ENCODE data around the gene FGF4. TPM values are rescaled to one million over a fixed set of nuclear protein-coding genes. Genes with fewer than 3 reads are reported as not detected.

Gene FGF4
- total RNA-seq, 1 experiment from 2014 or later = not detected

- H3K36me3 Mint-ChIP-seq (ENCODE audit: insufficient read depth, unreplicated experiment) = no peaks in the 10 kb centered on the region
- CTCF ChIA-PET = no interaction called here
- BruUV-seq (replicated peaks) = no TSS peak
- TF ChIP-seq, protein P1, sequence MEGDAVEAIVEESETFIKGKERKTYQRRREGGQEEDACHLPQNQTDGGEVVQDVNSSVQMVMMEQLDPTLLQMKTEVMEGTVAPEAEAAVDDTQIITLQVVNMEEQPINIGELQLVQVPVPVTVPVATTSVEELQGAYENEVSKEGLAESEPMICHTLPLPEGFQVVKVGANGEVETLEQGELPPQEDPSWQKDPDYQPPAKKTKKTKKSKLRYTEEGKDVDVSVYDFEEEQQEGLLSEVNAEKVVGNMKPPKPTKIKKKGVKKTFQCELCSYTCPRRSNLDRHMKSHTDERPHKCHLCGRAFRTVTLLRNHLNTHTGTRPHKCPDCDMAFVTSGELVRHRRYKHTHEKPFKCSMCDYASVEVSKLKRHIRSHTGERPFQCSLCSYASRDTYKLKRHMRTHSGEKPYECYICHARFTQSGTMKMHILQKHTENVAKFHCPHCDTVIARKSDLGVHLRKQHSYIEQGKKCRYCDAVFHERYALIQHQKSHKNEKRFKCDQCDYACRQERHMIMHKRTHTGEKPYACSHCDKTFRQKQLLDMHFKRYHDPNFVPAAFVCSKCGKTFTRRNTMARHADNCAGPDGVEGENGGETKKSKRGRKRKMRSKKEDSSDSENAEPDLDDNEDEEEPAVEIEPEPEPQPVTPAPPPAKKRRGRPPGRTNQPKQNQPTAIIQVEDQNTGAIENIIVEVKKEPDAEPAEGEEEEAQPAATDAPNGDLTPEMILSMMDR (IDR thresholded peaks at IDR 0.05; ENCODE audit: unreplicated experiment) = no peak
- H3K4me3 Mint-ChIP-seq (ENCODE audit: low read depth, unreplicated experiment) = no peak overlapping the region
- no peaks in the 10 kb centered on the region for H3K4me1 Mint-ChIP-seq (ENCODE audit: low read depth, unreplicated experiment)
- DNase-seq = no peak
- peaks cover 63% of the 10 kb centered on the region for H3K27me3 Mint-ChIP-seq (ENCODE audit: unreplicated experiment)
- no peak overlapping the region for H3K27ac Mint-ChIP-seq (ENCODE audit: unreplicated experiment)
- intact Hi-C loops (cut with micrococcal nuclease; ENCODE audit: unreplicated experiment) = no loop called here
- peaks cover 5% of the 10 kb centered on the region for H3K9me3 Mint-ChIP-seq (ENCODE audit: low read depth, unreplicated experiment)
Measured at GRCh38 chr11:69814411-69814810, 39.3 kb upstream of the FGF4 start.

DNA sequence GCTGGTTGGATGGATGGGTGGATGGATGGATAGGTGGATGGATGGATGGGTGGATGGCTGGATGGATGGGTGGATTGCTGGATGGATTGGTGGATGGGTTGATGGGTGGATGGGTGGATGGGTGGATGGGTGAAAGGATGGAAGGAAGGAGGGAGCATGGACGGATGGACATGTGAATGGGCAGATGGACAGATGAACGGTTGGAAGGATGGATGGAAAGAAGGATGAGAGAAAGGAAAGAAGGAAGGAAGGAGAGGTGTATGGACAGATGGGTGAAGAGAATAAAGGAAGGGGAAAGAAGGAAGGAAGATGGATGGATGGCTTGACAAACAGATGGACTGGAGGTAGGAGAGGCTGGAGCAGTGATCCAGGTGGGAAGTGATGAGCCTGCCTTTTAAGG, 38.7 kb upstream of the FGF4 start:
- Mint-ChIP-seq H3K4me1 (ENCODE audit: low read depth, unreplicated experiment) (no peaks in the 10 kb centered on the region), H3K27ac (ENCODE audit: unreplicated experiment) (no peak overlapping the region), H3K9me3 (ENCODE audit: low read depth, unreplicated experiment) (peaks cover 5% of the 10 kb centered on the region), H3K4me3 (ENCODE audit: low read depth, unreplicated experiment) (no peak overlapping the region), H3K36me3 (ENCODE audit: insufficient read depth, unreplicated experiment) (no peaks in the 10 kb centered on the region), H3K27me3 (ENCODE audit: unreplicated experiment) (peaks cover 63% of the 10 kb centered on the region)
- intact Hi-C loops (cut with micrococcal nuclease; ENCODE audit: unreplicated experiment) = no loop called here
- TF ChIP-seq, protein P1 (IDR thresholded peaks at IDR 0.05; ENCODE audit: unreplicated experiment) = no peak
- CTCF ChIA-PET = interaction anchor here (1.1 kb wide), 1 partner anchor 11 kb away, joined by 4 read pairs; no protein-coding TSS in a partner anchor
- DNase-seq = no peak
- no TSS peak for BruUV-seq (replicated peaks)

DNA sequence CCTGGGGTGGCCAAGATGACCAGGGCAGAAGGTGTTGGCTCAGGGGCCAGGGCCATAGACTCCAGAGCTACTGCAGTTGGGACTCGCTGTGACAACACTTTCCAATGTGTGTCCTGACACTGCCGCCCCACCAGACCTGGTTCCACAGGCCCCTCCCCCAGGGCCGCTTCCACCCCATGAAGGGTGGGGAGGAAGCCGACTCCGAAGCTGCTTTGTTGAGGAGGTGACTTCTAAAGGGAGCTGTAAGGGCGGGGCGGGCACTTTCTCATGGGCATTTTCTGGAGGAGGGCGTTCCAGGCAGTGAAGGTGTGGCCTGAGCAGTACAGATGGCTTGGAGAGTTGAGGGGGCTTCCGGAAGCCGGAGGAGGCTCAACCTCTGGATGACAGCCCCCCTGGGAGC, 37.8 kb upstream of the FGF4 start:
- no peak overlapping the region for H3K4me3 Mint-ChIP-seq (ENCODE audit: low read depth, unreplicated experiment)
- no peaks in the 10 kb centered on the region for H3K4me1 Mint-ChIP-seq (ENCODE audit: low read depth, unreplicated experiment)
- no TSS peak for BruUV-seq (replicated peaks)
- TF ChIP-seq, protein P1 (IDR thresholded peaks at IDR 0.05; ENCODE audit: unreplicated experiment) = no peak
- CTCF ChIA-PET = interaction anchor here (1.1 kb wide), 1 partner anchor 12 kb away, joined by 4 read pairs; no protein-coding TSS in a partner anchor
- intact Hi-C loops (cut with micrococcal nuclease; ENCODE audit: unreplicated experiment) = no loop called here
- peaks cover 5% of the 10 kb centered on the region for H3K9me3 Mint-ChIP-seq (ENCODE audit: low read depth, unreplicated experiment)
- H3K27ac Mint-ChIP-seq (ENCODE audit: unreplicated experiment) = no peak overlapping the region
- DNase-seq = no peak
- no peaks in the 10 kb centered on the region for H3K36me3 Mint-ChIP-seq (ENCODE audit: insufficient read depth, unreplicated experiment)
- H3K27me3 Mint-ChIP-seq (ENCODE audit: unreplicated experiment) = peaks cover 68% of the 10 kb centered on the region

DNA sequence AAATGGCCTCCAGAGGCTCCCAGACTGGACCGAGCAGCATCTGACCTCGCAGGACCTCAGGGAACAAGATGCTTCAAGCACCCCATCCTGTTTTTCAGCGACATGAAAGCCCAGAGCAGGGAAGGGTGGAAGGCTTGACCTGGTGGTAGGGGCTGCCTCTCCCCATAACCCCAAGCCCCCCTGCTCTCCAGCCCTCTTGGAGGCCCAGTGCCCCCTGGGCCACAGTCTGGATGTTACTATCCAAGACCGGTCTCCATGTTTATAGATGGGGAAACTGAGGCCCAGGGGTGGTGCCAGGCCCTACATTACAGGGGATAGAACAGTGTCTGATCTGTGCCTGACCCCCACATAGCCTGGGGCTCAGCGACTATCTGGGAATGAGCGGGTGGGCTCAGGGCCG, 37.1 kb upstream of the FGF4 start:
- no TSS peak for BruUV-seq (replicated peaks)
- TF ChIP-seq, protein P1 (IDR thresholded peaks at IDR 0.05; ENCODE audit: unreplicated experiment) = no peak
- Mint-ChIP-seq H3K27ac (ENCODE audit: unreplicated experiment) (no peak overlapping the region), H3K4me3 (ENCODE audit: low read depth, unreplicated experiment) (no peak overlapping the region), H3K36me3 (ENCODE audit: insufficient read depth, unreplicated experiment) (no peaks in the 10 kb centered on the region), H3K27me3 (ENCODE audit: unreplicated experiment) (peaks cover 75% of the 10 kb centered on the region), H3K9me3 (ENCODE audit: low read depth, unreplicated experiment) (peaks cover 5% of the 10 kb centered on the region), H3K4me1 (ENCODE audit: low read depth, unreplicated experiment) (no peaks in the 10 kb centered on the region)
- CTCF ChIA-PET = no interaction called here
- intact Hi-C loops (cut with micrococcal nuclease; ENCODE audit: unreplicated experiment) = no loop called here
- no peak for DNase-seq
